Measurements from ENCODE around the gene SLC25A21.

- TF ChIP-seq CTCF (IDR thresholded peaks at IDR 0.05), result no peak
- no peak for TF ChIP-seq POLR2A (IDR thresholded peaks at IDR 0.05)
- TF ChIP-seq EP300 (IDR thresholded peaks at IDR 0.05), result no peak
These were observed 398.8 kb downstream of the SLC25A21 start for GRCh38 chr14:36773558-36773957.

Measured in ovary (tissue), 3 donors.